ENCODE data around the gene HOXC9.

GRCh38 chr12:53972152-53972702 lies 27.7 kb upstream of the HOXC9 start:
- TF ChIP-seq CTCF (conservative IDR thresholded peaks at IDR 0.05; ENCODE audit: low read length) (no peak), EZH2phosphoT487 (IDR thresholded peaks at IDR 0.05; ENCODE audit: borderline replicate concordance) (no peak)

Data from Loucy (cell line).